AG08395 (cell line): Measurements from ENCODE around the gene GATAD2B.

Source experiments
- DNase-seq: peaks from one replicate; pipeline ENCODE4 v3.0.0; 2012; ENCODE audit warnings: mixed read lengths, low spot score

GATAD2B gene

DNA sequence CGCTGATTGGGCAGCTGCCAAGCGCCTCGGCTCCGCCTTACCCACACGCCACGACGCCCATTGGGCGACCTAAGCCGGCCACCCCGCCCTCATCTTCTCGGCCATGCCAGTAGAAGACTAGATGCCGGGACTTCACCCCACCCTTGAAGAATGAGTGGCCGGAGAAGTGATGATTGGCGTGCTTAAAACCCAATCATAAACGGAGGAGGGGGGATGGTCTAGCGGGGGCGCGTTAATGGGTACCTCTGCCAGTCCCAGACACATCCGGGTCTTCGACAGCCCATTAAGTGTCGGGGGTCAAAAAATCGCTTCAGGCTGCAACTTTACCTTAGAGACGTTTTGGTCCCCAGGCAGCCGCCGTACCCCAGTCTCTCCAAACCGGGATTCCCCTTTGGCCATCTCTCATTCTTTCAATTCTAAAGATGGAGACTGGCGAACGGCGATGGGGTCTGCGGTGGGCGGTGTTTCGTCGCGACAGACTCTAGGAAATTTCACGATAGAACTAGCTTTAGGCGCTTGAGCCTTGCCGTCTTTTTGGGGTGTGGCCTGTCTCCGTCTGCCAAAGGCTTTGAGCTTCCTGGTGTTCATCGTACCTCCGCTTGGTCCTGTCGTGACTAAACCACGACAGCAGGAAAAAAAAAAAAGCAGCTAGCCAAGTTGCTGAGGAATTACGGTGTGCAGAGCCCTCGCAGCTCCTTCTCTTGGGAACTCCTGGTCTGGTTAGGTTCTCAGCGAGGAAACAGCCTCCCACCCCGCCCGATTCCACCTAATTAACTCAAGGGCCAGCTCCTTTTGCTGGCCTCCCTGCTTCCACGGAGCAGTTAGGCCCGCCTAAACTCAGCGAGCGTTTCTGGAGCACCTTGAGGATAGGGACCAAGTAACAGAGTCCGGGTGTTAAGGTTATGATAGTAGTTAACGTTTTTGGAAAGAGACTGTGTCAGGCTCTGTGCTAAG lies at the start of gene GATAD2B:
TSS of gene GATAD2B (minus strand) at position 1 of the 954 bp plus-strand sequence. CDS start 94,625 bp downstream, outside the sequence.
- peak; percentile 99 for DNase-seq

DNA sequence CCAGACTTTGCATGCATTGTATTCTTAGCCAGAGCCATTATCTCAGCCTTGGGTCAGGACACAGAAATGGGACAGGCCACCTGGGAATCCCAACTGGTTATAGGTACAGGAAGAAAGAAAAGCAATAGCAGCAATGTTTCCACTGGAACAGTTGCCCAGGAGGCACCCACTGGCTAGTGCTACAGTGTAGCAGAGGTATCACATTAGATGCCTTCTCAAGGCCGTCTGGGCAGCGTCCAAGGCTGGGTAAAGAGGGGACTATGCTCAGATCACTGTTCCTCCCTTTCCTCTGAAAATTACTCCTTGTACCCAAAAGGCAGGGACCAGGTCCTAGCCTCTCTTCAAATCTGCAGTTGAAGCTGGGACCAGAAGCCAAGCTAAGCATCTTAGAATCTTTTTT lies 47.6 kb upstream of the GATAD2B start:
- no peak for DNase-seq

DNA sequence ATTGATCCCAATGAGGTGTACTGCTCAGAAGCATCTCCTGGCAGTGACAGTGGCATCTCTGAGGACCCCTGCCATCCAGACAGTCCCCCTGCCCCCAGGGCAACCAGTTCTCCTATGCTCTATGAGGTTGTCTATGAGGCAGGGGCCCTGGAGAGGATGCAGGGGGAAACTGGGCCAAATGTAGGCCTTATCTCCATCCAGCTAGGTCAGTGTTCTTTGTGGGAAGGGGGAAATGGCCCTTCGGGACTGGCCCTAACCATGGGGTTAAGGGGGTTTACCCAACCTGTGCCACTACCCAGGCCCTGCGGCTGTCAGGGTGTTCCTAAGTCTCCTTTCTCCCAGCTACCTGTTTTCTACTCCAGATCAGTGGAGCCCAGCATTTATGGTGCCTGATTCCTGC lies 46.2 kb upstream of the GATAD2B start:
- DNase-seq = no peak

DNA sequence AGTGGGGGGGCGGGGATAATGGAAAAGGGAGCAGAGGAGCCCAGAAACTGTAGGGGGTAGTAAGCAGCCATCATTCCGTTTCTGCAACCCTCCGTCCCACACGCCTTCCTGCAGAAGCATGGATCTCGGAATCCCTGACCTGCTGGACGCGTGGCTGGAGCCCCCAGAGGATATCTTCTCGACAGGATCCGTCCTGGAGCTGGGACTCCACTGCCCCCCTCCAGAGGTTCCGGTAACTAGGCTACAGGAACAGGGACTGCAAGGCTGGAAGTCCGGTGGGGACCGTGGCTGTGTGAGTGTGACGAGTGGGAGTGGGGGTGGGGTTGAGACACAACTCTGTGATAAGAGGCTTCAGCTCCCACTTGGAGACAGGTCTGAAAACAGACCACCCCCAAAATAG lies 45.6 kb upstream of the GATAD2B start:
- DNase-seq = no peak

DNA sequence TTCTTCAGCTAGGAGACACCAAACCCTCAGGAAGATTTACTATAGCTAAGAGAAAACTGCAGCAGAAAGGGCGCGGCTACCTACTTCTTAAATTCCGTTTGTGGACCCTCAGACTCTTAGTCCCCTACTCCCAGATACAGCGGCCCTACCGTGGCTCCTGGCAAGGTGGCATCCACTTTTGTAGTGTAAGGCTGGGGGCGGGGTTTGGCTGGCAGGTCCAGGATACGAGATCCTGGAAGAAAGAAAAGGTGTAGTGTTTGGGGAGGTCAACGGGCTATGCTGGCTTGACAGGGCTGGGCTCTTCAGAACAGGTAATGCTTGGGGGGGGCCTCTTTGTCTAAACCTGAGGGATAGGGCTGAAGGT lies 45.2 kb upstream of the GATAD2B start:
- DNase-seq = no peak

DNA sequence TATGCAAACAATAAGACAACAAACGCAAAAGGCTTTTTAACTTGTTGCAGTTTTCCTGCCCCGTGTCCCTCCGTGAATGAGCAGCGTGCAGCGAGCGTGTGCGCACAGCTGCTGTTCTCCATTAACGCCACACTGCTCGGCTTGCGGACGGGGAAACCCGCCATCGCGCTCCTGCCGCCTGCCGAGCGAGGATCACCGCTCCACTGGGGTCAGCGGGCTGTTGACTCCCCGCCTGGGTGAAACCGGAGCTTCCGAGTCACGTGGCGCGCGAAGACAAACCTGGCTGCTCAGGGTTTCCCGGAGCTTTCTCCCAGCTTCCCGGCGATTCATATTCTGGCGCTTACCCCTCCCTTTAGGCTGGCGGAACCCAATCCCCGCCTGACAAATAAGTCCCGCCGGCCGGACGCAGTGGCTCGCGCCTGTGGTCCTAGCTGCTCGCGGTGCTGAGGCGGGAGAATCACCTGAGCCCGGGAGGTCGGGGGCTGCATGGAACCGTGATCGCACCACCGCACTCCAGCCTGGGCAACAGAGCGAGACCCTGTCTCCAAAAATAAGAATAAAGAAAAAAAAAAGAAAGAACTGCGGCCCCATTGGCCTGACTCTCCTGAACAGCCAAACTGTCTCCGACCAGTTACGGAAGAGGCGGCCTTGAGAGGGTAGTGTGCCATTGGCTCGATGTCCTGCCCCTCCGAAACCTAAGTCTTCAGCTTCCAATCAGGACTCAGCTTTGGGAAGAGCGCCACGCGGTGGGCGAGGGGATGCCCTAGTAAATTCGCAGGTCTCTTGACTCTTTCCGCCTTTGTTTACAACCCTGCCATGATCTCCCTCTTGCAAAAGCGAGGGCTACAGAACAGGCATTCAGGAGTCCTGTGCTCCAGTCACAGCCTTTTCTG lies 44.6 kb upstream of the GATAD2B start, which contains the start of gene CREB3L4:
TSS of gene CREB3L4 (plus strand) at position 796 of the 893 bp plus-strand sequence. CDS start 624 bp downstream, outside the sequence.
- DNase-seq = peak; percentile 94

DNA sequence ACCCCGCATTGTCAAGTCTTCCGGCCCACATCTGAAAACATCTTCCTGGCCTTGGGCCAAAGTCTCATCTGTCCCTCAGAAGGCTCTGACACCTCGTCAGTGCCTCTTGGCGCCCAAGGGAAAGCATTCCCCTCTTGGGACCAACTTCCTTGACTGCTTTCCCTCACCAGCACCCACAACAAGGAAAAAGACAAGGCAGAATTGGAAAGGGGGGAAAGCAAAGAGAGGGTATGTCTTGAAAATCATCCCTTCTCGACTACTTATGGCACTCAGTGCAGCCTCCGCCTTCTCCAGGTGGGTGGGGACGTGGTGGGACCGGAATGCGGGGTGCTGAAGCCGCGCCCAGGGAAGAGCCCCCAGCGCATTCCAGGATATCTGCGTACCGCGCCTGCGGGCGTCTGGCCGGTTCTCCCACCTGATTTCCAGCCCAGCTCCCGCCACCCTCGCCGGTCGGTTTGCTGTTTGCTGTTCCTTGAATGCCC lies 41.1 kb upstream of the GATAD2B start:
- DNase-seq = no peak

DNA sequence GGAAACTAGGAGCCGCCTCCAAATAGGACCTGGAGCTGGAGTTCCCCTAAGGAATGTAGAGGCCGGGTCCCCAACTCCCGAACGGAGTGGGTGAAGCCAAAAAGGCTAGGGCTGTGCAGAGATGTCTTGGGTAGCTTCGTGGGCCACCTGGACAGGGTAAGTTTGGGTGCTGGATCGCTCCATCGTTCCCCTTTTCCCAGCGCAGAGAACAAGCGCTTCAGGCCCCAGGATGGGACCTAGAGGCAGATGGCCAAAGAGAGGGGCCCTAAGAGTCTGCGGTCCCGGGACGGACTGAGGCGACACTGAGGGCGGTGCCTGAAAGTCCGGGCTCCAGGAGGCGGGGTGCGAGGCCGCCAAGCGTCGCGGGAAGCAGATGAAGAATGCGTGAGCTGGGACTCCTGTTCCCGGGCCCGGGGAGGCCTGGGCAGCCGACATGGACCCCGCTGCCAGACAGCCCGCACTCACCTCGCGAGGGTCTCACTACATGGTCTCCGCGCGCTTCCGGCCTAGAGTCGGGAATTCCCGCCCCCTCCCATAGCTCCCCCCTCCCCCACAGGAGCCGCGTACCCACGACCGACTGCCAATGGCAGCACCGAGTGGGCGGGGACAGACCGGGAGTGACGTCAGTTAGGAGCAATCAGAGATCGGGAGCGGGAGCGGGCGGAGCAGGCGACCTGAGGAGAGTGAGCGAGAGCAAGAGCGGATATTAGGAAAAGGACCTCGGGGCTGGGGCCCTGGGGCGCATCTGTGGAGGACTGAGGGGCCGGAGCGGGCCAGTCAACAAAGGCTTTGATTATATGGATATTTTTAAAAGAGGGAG lies 40.5 kb upstream of the GATAD2B start, which contains the start of gene SLC39A1:
TSS of gene SLC39A1 (minus strand) at position 508 of the 820 bp plus-strand sequence. CDS start 822 bp downstream, outside the sequence.
- DNase-seq = peak; percentile 95

DNA sequence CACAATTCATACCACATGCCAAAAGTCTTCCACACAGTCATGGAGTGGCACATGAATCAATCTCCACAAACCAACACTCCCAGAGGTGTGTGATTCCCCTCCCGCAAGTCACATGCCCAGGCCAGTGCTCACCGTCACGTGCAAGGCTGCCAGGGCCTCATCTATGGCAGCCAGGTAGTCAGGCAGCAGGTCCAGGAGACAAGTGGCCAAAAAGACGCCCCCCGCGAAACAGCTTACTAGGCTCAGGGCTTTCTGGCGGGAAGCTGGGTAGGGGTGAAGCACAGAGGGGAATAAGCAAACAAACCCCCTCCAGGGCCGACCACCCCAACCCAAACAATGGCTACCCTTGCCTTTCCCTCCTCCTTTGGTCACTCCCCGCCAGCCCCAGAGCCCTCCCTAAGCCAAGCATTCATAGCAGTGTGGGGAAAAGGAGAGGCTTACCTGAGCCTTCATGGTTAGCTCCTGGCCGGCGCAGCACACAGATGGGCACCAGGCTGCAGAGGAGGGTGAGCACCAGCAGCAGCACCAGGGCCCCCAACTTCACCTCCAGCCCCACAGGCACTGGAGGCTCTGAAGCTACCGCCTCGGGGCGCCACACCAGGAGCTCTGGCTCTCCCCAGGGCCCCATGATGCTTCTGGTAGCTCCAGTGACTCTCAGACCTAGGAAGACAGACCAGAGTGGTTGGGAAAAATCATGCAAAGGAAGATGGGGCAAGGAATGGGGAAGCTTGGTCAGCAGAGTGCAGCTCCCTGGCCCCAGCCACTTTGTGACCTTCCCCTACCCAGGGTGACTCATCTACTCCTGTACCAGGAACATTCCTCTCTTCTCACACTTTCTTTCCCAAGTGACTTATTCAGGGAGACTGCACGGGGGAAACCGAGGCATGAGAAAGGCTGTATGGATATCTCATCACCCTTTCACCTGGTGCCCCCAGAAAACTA lies 39.6 kb upstream of the GATAD2B start:
- DNase-seq = peak; percentile 52

DNA sequence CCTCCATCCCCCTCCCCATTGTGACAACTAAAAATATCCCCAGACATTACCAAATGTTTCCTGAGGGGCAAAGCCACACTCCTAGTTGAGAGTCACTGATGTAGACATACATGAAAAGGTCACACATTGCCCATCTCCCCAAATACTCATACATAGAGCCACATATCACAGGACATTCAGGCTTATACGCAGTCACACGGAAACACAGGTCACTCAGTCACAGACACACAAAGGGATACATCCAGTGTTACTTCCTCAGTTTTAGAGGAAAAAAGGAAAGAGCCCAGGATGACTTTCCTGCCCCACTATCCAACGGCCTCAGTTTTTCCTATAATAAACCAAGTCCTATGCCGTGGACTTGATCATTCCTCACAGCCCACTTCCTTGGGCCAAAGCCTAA lies 38.6 kb upstream of the GATAD2B start:
- DNase-seq = no peak

DNA sequence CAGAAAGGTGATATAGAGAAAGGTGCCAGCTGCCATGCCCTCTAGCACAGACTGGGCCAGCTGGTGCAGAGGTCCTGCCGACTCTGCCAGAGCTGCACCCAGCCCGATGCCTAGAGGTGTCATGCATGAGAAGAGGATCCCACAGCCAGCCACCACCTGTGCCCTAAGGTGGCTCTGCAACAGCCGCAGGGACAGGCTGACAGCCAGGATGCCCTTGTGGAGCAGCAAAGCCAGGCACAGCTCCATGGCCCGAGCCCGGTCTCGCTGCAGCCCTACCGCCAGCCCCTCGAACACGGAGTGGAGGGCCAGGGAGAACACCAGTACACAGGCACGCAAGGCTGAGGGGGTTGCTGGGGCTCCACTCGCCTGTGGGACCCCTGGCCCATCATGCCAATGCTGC lies 37.4 kb upstream of the GATAD2B start:
- no peak for DNase-seq

DNA sequence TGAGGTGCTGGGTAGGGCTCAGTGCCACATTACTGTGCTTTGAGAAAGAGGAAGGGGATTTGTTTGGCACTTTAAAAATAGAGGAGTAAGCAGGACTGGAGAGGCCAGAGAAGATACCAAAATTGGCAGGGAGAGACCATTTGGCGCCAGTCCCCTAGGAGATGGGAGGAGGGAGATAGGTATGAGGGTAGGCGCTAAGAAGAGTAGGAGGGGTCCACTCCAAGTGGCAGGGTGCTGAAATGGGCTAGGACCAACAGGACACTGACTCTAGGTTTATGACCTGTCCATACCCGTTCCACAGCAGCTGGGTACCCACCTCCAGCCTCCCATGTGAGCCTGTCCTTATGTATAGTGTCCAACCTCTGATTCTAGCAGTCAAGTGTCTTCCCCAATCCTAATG lies 36.7 kb upstream of the GATAD2B start:
- no peak for DNase-seq

DNA sequence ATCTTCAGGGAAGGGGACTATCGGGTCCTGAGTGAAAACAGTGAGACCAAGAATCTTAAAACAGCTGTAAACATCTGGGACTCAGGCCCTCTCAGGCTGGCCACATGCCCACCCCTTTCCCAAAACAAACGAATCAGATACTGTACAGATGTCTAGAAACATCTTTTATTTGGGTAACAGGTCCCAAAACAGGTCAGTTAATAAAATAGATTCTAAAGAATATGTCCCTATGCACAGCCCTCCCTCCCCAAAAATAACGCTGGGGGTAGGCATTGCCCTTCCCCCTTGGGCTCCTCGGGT lies 36.1 kb upstream of the GATAD2B start:
- DNase-seq = no peak

DNA sequence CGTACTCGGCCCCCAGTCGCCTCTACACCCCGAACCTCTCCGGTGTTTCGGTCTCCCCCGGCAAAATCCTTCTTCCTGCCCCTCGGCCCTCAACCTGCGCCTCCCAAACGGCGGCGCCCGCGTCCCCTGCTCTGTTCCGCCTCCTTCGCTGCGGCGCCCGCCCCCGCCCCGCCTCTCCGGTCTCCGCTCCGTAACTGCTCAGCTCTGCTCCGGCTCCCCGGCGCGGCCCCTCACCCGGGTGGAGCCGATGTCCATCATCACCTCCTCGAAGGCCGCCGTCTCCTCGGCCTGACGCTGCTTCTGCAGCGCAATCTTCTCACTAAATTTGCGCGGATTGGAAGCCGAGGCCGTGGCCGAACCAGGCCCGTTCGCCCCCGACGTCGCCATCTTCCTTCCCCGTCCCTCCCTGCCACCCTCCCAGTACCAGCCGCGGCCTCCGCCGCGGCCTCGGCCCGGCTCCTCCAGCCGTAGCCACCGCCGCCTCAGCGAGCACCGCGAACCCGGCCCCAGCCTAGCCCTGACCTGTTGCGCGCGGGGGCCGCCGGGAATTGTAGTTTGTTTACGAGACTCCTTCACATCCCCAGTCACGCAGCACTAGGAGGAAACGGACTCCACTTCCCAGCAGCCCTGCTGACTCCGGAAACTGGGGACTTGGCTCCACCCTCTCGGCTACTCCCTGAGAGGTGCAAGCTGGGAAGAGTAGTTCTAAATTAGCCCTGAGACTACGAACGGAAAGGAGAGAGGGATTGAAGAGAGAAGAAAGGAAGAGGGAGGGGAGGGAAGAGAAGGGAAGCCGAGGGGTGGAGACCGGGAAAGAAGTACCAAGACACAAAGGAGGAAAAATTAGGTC lies 35.6 kb upstream of the GATAD2B start, which contains the start of gene CRTC2:
TSS of gene CRTC2 (minus strand) at position 502 of the 850 bp plus-strand sequence. CDS start at position 387, 115 bp downstream.
- DNase-seq = peak; percentile 97

DNA sequence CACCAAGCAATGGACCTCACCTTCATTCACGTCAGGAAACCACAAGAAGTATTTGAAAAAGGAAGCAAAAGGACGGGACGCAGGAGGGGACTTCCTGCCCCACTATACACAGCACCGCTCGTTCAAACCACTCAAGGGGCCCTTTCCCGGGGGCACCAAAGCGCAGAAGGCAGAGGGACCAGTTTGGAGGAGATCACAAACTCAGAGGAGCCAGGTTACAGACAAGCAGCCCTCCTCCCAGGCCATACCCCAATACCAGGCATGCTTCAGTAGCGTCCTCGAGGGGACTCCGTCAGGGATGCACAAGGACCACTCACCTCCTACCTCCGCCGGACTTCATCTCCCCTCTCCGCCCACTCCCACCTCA lies 35.0 kb upstream of the GATAD2B start:
- no peak for DNase-seq

DNA sequence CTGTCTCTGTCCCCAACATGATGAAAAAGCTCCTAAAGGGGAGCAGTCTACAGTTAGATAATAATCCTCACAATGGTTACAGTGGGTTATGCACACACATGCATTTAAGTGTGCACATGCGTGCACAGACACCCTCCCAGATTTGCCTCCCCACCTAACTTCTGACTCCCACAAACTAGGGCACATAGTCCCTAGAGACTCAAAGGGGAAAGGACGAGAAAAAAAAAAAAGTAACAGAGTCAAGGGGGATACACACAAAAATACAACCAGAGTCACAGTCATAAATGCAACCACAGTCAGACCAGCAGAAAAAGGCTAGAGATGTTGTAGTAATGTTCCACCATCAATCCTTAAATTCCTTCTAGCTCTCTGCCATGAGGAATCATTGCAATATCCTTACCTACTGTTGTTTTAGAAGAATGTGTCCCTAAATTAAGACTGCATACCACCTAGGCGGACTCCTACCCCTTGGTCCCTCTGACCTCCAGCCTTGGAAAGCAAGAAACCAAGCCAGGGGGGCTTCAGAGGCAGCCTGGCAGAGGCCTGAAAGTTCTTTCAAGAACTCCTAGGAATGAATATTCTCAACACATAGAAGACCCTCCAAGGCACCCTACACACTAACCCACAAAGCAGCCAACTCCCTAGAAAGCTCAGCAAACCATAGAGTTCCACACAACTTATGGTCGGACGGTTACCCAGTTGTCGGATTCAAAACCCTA lies 34.4 kb upstream of the GATAD2B start:
- DNase-seq = no peak

DNA sequence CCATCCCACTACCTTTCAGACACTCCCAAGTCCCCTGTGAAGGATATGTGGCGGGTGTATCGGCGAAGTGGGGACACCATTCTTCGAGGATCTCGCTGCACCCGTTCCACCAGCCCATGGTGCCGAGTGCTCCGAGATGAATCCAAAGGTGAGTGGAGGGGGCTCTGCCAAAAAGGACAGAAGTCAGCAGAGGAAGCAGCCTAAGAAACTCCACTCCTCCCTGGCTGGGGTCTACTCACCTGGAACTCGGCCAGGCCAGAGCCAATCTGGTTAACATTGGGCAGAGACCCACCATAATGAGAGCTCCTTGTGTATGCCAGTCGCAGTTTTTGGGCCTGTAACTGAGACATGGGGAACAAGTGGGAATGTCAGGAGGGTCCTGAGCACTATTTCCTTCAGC lies 32.1 kb upstream of the GATAD2B start:
- no peak for DNase-seq

DNA sequence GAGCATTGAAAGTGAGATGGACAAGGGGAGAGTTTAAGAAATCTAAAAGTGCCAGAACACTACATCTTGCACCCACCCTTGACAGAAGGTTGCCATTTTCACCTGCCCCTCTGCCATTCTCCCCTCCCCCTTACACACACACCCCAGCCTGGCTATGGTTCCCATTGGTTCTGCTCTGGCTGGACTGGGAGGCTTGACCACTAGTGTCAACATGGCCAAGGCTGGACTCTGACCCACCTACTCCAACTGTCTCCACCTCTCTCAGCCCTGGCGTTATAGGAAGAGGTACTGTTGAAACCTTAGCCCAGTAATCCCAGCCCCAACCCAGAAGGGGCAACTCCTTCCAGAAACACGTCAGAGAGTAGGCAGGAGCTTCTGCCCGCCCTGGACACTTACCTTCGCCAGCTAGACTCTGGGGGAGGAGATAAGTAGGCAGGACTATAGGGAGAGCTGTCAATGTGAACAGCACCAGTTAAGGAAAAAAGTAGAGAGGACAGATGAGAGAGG lies 31.1 kb upstream of the GATAD2B start:
- DNase-seq = no peak

DNA sequence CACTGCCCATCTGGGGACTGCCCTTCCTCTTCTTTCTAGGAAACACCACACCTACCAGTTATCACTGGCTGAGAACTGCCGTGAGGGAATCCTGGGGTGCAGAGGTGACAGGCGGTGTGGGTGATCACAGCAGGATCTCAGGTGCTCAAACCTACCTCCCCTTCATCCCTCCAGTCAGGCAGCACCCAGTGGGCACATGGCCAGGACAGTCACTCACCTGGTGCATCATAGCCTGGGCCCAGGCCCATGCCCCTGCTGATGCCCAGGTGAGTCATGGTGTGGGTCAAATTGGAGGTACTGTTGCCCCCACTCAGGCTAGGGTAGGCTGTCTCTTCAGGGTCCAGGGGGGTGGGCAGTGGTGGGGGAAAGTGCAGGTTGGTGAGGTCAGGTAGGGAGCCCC lies 29.0 kb upstream of the GATAD2B start:
- DNase-seq = no peak
